GM18507 (cell line): ENCODE results near the gene PFKL.
"Not testable (repeated sequence)": the region's sequence is repeated elsewhere in the genome, so short reads cannot be mapped to it uniquely, and the experiment has no call there.

Source experiments
- DNase-seq: peaks from one replicate; pipeline ENCODE4 v3.0.0; 2011; ENCODE audit warnings: low read depth; ENCODE audit not compliant: insufficient read length; ENCODE audit errors: extremely low spot score
- FAIRE-seq: peaks from 2 replicates; lab custom pipeline; 2011; peaks lifted over from hg19 to GRCh38; lab: Jason Lieb, UNC

PFKL gene

DNA sequence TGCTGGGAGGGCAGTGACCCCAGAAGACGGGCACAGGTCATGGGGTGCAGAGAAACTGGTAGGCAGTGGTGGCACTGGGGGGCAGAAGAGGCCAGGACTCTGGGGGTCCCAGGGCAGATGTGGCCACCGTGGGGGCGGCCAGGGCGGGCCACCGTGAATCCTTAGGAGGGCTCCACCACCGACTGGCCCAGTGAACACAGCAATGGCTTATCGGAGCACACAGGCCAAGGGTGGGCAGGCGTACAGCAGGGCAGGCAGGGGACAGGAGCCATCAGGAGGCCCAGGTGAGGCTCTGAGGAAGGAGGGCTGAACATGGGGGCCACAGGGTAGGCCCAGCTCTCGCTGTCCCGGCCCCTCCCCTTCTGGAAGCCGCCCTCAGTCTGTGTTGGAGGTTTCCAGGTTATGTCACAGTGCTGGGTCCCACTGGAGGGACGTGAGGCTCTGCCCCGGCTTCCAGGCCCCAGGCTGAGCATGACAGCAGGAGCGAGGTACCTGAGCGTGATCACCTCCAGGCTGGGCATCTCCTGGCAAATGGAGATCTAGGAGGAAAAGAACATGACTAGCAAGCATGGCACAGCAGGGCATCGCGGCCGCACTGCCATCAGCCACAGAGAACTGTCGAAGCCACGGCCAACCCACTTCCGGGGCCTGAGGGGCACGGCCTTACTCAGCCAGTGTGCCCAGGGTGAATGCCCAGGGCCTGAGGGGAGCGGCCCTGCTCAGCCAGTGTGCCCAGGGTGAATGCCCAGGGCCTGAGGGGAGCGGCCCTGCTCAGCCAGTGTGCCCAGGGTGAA is 35.6 kb downstream of the PFKL start:
- FAIRE-seq (no peak), DNase-seq (no peak)

DNA sequence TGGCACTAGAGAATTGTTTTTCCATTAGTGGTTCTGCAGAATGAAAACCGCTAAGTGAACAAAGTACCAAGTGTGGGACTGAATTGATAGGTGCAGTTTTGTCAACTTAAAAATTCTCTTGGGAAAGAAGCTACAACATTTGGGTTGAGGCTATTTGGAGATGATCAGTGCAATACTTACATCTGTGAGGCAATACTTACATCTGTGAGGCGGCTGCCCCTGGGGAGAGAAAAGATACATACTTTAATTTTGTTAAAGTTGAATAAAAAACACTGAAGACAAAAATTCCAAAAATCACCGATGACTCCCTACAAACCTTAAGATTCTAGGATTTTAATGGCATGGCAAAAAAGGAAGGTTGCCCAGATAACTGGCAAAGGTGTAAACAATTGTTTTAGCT is 37.6 kb downstream of the PFKL start:
- DNase-seq (no peak), FAIRE-seq (no peak)

DNA sequence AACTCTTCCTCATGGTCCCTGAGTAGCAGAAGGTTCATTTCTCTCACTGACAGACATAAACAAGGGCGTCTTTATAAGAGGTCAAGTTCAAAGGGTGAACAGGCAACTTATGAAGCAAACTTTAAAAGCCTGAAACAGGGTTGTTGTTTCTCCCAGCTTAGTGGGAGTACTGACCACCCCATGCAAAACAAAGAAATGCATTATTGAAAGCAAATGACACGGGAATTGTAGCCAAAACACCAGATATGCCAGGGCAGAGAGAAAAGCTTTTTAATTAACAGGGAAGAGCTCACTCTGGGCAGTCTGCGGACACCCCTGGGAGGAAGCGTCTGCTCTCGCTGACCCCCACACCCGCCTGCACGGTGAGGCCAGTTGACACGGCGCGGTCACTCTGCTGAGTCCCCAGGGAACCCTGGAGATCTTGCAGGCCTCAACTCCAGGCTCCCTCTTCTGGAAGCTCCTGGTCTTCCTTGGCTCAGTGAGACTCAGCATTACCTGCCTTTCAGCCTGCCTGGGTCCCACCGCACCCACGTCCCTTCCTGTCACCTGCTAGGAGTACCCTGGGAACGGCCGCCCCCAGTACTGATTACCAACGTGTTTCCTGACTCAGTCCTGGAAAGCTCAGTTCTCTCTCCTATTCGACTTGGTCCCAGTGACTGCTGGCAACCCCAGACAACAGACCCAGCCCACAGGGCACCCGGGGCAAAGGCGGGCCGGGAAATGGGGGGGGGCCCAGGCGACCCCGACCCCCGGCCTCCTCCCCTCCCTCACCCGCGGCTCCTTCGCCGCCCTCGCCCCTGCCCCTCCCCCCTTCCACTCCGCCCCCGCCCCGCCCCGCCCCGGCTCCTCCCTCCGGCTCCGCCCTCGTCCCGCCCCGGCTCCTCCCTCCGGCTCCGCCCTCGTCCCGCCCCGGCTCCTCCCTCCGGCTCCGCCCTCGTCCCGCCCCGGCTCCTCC is 38.4 kb downstream of the PFKL start:
- DNase-seq (no peak), FAIRE-seq (no peak)

DNA sequence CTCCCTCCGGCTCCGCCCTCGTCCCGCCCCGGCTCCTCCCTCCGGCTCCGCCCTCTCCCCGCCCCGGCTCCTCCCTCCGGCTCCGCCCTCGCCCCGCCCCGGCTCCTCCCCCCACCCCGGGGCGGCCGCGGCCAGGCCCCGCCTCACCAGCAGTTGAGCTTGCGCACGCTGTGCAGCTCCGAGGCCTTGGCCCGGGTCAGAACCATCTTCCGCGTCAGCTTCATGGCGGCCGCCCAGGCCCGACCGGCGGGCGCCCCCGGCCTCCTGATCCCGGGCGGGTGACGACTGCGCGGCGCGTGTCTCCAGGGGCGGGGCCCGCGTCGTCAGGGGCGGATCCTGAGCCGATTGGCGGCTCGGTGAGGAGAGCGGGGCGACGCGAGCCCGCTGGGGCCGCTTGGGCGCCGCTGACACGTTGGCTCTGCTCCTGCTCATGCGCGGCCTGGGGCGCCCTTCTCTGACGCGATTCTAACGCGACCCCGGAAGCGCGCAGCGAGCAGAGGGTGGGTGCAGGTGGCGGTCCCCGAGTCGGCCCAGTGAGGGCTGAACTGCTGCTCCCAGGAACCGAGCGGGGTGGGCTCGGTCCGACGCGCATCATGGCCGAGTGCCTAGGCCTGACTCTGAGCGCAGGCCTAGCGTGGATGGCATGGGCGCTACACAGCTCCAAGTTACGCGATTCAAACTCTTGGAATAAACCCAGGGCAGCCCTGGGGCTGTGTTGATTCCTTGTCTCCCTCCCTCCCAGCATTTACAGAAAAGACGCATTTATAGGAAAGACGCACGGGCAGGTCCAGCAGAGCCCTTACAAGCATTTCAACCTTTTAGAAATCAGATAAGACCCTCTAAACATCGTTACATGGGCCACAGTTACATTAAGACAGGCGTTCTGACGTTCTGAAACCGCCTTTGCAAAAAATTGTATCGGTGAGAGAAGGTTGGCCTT is 39.4 kb downstream of the PFKL start, which contains the start of gene CFAP410:
TSS of gene CFAP410 (minus strand) at position 420 of the 940 bp plus-strand sequence. CDS start at position 224, 196 bp downstream.
- DNase-seq (peak; percentile 92), FAIRE-seq (peak; percentile 77)

DNA sequence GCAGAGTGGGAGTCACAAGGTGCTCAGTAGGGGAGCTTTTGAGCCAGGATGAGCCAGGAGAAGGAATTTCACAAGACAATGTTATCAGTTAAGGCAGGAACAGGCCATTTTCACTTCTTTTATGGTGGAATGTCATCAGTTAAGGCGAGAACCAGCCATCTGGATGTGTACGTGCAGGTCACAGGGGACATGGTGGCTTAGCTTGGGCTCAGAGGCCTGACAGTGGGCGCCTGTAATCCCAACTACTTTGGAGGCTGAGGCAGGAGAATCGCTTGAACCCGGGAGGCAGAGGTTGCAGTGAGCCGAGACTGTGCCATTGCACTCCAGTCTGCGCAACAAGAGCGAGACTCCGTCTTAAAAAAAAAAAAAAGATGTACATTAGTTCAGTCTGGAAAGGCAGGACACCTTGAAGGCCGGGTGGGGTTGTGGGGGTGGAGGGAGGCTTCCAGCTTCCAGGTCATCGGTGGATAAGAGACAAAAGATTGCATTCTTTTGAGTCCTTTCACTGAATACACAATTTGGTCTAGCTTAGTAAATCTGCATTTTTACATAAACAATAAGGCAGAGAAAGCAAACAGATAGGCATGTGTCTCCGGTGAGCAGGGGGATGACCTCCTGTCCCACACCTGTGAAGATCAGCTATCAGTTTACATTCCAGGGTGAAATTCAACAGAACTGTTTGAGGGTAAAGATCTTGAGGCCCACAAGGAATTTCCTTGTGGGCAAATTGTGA is 42.0 kb downstream of the PFKL start:
- DNase-seq, FAIRE-seq: not testable (repeated sequence)

DNA sequence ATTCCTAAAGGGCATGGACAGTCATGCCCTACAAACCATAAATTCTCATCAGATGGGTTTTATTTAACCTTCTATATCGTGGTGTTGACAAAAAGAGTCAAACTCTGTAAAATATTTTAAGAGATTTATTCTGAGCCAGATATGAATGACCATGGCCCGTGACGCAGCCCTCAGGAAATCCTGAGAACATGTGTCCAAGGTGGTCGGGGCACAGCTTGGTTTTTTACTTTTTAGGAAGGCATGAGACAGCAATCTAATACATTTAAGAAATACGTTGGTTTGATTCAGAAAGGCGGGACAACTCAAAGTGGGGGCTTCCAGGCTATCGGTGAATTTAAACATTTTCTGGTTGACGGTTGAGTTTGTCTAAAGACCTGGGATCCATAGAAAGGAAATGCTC is 43.1 kb downstream of the PFKL start:
- FAIRE-seq, result not testable (repeated sequence)

DNA sequence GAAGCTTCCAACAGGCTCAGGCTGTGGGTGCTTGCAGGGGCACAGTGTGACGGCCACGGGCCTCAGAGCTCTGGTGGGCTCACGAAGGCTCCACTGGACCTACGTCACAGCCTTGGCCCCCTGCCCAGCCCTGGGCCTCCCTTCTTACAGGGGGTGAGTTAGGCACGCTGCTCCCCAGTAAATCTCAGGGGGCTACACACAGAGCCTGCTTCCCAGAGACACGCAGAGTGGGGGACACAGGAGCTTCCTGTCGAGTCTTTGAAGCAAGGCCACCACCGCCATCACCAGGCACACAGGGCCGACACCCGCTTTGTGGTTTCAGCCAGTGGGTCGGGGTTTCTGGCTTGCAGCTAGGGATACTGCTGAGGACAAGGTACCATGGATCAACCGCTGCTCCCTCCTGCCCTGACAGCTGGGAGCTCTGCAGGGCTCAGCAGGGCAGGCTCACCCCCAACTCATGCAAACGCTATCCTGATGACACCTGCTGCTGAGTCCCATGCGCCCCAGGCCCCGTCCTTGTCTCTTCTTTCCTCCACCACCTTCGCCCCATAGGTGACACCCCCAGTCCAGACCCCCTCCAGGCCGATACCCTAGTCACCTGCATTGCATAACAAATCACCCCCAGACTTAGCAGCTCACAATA is 44.8 kb downstream of the PFKL start:
- no peak for DNase-seq
- FAIRE-seq, result no peak

More for the DNA sequence above, 43.1 kb downstream of the PFKL start:
- DNase-seq, result not testable (repeated sequence)

DNA sequence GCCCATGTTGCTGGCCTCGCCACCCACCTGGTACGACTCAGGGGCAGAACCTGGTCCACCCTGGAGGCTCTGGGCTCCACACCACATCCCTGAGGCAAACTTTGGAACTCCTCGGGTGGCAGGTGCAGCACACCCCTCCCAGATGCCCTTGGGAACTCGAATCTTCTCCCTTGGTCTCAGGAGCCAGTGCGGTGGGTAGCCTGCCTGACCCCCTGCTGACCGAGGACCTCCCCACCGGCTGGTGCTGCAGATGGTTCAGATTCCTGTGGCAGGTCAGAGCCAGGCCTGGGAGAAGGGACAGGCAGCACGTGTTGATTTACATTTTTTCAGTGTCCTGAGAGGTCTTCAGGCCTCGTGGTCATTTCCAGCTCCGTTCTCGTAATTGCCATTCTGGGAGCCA is 45.6 kb downstream of the PFKL start:
- no peak for FAIRE-seq

DNA sequence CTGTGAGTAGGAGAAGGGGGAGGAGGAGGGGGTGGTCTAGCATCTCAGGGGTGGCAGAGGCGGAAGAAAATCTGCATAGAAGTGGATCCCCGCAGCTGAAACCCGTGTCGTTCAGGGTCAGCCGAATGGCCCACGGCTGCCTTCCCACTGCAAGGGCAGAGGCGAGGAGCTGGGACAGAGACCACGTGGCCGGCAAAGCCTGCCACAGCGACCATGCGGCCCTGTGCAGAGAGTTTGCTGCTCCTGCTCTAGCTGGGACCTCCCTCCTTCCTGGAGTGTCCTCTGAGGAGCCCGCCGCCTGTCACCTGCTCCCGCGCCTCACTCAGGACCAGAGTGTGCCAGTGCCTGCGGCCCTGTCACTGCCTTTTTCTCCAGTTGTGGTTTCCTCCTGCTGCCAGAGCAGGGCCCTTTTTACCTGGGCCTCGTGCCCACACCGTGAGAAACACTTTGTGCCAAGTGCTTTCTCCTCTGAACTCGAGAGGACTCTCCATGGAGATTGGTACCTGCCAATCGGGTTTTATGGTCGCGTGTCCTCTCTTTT is 48.1 kb downstream of the PFKL start:
- FAIRE-seq (no peak), DNase-seq (no peak)

More for the DNA sequence above, 45.6 kb downstream of the PFKL start:
- no peak for DNase-seq

DNA sequence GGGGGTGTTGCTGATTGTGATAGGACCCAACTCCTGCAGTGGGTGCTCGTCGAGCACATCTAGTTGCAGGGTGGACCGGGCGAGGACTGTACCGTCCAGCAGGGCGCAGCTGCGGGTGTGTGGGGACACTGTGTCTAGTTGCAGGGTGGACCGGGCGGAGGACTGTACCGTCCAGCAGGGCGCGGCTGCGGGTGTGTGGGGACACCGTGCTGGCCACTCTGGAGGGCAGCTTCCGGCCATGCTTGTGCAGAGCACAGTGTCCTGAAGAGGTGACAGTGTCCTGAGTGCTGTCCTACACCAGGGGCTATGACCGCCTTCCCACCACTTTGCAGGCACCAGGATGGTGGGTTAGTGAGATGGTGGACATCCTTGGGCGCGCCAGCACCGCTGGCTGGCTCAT is 49.0 kb downstream of the PFKL start:
- FAIRE-seq, result no peak
- DNase-seq, result no peak

DNA sequence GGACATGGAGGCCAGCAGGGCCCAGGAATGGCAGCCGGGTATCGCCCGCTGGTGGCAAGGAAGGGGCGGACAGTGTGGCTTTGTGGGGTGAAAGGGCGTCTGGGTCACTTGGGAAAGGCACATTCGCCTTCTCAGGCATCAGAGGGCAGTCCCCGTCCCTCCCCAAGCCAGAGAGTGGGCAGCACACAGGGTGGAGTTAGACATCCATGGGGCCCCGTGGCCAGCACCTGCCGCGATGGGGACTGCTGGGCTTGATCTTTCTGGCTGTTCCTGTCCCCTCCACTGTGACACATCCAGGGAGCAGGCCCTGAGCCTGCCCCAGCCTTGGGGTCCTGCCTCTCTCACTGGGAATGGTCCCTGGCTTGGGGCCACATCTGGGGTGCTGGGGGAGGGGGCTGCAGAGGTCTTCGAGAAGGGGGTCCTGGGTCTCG is 49.6 kb downstream of the PFKL start:
- FAIRE-seq, result no peak
- no peak for DNase-seq

DNA sequence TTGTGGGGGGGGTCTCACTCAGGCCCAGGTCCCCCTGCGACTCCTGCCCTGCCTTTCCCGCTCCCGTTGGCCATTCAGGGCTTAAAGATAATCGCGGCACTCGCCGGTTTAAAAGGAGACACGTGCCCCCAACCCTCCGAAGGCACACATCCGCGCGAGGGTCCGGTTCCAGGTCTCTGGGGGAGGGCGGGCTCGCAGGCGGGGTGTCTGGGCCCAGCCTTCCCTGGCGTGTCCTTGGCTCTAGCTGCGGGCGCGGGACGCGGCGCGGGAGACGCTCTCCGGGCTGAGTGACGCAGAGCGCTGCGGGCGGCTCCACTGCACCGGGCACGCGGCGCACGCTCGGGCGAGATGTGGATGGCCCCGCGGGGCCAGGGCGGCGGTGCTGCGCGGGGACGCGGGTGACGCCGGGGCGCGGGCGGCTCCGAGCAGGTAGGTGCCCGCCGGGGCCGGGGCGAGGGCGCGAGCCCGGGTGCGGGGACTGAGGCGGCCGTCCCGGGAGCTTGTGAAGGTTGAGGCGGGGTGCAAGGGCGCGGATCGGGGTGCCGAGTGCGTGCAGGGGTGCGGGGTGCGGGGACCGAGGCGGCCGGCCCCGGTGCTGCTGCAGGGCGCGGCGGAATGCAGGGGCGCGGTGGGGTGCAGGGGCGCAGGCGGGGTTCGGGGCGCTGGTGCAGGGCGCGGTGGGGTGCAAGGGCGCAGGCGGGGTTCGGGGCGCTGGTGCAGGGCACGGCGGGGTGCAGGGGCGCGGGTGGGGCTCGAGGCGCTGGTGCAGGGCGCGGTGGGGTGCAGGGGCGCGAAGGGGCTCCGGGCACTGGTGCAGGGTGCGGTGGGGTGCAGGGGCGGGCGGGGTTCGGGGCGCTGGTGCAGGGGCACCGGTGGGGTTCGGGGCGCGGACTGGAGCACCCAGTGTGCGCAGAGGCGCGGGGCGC is 50.3 kb downstream of the PFKL start:
- FAIRE-seq (no peak), DNase-seq (no peak)

DNA sequence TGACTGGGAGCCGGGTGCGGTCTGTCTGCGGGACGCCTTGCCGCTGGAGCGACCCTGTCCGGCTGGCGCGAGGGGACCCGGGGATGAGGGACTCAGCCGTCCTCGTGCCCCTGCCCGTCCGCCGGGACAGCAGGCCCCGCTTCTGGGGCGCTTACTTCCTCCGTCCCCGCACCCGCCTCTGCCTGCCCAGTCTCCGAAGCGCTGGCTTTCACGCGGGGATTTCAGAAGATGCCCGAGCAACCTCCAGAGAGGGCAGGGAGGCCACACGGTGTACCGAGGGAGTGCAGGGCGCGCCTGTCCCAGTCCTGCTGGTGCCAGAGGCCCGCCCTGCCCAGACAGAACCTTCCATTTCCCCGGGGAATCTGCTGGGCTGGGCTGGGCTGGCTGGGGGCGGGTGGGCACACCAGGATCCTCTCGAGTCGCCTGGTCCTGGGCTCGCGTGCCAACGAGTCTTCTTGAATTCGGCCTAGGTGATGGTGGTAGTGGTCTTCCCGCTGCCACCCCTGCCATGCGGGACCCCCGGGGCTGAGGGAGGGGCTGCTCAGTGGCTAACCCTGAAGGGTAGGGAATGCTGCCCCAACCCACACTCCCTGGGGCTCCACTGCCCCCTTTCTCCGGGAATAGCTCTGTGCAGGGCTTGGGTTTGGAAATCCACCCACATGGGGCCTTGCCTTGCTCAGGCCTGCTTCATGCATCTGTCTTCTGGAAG is 51.1 kb downstream of the PFKL start:
- FAIRE-seq (no peak), DNase-seq (no peak)

DNA sequence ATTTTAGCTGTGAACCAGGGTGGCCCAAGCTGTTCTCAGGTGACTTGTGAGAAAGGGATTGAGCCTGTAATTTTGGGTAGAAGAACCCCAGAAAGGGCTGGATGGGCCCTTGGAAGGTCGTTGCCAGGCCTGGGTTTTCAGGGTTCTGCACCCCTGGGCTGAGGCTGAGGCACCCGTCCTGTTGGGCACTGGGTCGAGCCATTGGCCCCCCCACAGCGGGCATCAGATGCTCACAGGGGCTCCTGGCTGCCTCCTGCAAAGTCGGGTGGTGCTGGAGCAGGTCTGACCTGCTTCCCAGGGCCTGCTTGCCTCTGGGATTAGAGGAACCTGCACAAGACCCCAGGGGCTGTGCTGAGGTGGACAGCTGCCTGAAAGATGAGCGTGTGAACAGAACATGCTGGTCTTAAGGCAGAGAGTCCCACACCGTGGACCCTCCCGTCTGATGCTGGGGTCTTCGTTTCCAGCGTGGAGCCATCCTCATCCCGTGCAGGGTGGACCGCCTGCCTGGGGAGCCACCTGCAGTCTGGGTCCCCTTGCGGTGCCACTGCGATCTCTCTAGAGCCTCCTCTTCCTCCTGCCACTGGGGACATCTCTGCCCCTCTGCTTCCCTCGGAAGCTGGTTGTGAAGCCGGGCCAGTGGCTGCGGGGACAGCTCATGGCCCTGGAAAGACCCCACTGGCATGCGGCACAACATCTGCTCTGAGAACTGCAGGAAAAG is 51.8 kb downstream of the PFKL start:
- FAIRE-seq (no peak), DNase-seq (no peak)

DNA sequence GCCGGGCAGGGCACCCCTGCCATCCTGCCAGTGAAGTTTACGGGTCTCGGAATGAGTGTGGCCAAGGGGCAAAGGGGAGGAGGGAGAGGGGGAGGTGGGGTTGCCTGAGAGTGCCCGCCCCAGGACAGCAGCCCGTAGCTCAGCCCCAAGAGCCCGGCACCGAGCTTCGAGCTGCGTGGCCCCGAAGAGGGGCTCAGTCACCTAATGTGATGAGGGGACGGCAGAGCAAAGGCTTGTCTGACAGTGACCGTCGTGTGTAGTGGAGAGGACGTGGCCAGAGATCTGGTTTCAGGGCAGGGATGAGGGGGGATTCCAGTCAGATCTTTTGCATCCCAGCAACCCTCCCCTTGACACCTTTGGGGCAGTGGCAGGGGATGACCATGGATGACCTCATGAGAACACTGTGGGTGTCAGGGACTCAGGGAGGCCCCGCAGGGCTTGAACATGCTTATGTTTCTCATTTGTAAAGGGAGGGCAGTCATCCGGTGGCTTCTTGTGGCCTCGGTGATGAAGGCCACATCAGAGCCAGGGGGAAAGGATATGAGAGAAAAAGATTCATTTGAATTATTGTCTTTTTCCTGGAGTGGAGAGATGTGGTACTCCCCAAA is 52.5 kb downstream of the PFKL start:
- DNase-seq, result no peak
- FAIRE-seq, result no peak
